Activated naive CD4-positive, alpha-beta T cell treated with anti-CD3 and anti-CD28 coated beads, Interleukin-2, amount 10 ng/mL, durations not matched to agents 7 days and 5 days (primary cell): Measurements from ENCODE around the gene PALLD.

Experiments
- CTCF ChIA-PET: fragments of 350-600 bp; sonication (Branson Sonifier 250); formaldehyde crosslinking; loops from one replicate; lab custom pipeline; 2021; ENCODE audit warnings: antibody characterized with exemption; lab: Charles Lee
- DNase-seq: peaks from one replicate; pipeline ENCODE4 v3.0.0-alpha.2; 2020
- H3K27ac Mint-ChIP-seq: one replicate; pipeline ENCODE4 v1.8.0; 2021; ENCODE audit warnings: mild to moderate bottlenecking, moderate library complexity, mixed read lengths
- H3K27me3 Mint-ChIP-seq: one replicate; pipeline ENCODE4 v1.8.0; 2021; ENCODE audit warnings: mild to moderate bottlenecking, mixed read lengths
- H3K36me3 Mint-ChIP-seq: one replicate; pipeline ENCODE4 v1.8.0; 2021; ENCODE audit warnings: mixed read lengths
- H3K4me1 Mint-ChIP-seq: one replicate; pipeline ENCODE4 v1.8.0; 2021; ENCODE audit warnings: mixed read lengths
- H3K4me3 Mint-ChIP-seq: one replicate; pipeline ENCODE4 v1.8.0; 2021; ENCODE audit warnings: mild to moderate bottlenecking, moderate library complexity, mixed read lengths
- H3K9me3 Mint-ChIP-seq: one replicate; pipeline ENCODE4 v1.8.0; 2021; ENCODE audit warnings: mixed read lengths

The PALLD gene

DNA sequence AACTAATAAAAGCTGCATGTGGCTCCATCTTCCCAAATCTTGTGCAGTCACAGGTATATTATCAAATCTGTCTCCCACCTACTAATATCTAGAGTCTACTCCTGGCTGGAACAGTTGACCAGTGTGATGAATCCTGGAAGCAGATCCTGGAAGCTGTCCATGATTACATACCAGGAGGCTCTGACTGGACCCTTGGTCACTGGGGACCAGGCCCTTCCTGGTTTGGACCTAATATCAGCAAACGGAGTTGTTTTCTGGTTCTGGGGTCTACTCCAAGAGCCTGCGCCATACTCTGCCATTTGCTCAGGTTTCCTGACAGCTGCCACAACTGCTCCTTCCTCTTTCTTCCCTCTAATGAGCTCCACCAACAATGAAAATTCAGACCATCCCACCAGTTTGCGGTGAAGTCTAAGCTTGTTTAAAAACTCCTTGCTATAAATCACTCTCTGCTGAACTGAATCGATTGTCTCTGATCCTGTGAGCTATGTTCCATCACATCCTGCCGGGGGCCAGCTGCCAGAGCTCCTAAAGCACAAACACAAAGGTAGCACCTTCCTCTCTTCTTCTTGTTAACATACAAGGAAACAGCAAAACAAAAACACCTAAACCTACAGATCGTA is 114.2 kb downstream of the PALLD start:
- Mint-ChIP-seq H3K27ac (no peak overlapping the region), H3K4me1 (no peaks in the 10 kb centered on the region), H3K9me3 (no peaks in the 10 kb centered on the region), H3K36me3 (no peaks in the 10 kb centered on the region), H3K27me3 (peaks cover 15% of the 10 kb centered on the region), H3K4me3 (no peak overlapping the region)
- CTCF ChIA-PET: interaction anchor here (0.6 kb wide), 1 partner anchor 34 kb away, joined by 3 read pairs; no protein-coding TSS in a partner anchor
- no peak for DNase-seq

DNA sequence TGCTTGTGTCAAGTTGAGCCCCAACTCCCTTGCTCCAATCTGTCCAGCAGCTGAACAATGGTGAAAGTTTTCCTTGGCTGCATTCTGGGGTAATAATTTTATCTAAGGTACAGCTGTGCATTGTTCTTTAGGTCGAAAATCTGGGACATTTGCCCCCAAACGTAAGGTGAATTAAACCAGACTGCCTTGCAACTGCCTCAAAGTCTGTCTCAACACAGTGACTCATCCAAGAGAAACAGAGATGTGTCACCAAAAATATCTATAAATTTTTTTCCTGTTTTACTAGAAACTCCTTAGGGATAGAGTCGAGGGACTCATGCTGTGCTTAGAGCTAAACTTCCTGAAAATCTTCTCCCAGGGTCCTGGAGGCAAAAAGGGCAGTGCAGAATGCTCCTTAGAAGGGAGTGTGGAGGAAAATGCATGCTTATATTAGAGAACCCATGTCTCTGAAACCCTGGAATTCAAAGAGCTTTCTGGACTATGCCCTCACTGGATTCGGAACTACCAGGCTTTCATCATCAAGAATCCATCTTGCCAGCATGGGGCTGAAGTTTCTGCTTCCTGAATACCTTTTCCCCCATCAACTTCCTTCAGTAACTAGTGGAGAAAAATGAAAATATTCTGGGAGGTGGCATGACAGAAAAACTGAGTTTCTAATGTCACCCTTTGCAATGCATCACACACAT is 115.7 kb downstream of the PALLD start:
- H3K4me3 Mint-ChIP-seq: no peak overlapping the region
- CTCF ChIA-PET: interaction anchor here (0.5 kb wide), 1 partner anchor 12 kb away, joined by 4 read pairs; no protein-coding TSS in a partner anchor
- no peak for DNase-seq
- H3K9me3 Mint-ChIP-seq: no peaks in the 10 kb centered on the region
- H3K27ac Mint-ChIP-seq: no peak overlapping the region
- no peaks in the 10 kb centered on the region for H3K36me3 Mint-ChIP-seq
- H3K4me1 Mint-ChIP-seq: no peaks in the 10 kb centered on the region
- peaks cover 17% of the 10 kb centered on the region for H3K27me3 Mint-ChIP-seq

DNA sequence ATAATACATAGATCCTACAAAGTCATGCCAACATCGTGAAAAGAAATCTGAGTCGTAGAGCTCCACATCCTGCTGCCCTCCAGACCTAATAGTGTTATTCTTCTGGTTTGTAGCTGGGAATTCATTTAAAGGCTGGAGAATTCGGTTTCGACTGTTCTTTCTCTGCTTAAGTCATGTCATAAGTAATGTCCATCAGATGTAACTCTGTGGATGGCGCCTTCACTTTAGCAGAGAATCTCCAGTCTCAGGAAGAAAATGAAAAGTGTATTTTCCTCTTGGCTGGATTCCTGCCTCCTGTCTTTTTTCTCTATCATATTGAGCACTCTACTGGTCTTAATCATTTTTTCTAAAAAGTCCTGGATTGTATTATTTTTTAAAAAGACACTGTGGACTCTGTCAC is 117.0 kb downstream of the PALLD start:
- Mint-ChIP-seq H3K4me3 (no peak overlapping the region), H3K4me1 (no peaks in the 10 kb centered on the region), H3K27ac (no peak overlapping the region), H3K36me3 (no peaks in the 10 kb centered on the region), H3K27me3 (peaks cover 17% of the 10 kb centered on the region), H3K9me3 (no peaks in the 10 kb centered on the region)
- no peak for DNase-seq
- CTCF ChIA-PET: no interaction called here

DNA sequence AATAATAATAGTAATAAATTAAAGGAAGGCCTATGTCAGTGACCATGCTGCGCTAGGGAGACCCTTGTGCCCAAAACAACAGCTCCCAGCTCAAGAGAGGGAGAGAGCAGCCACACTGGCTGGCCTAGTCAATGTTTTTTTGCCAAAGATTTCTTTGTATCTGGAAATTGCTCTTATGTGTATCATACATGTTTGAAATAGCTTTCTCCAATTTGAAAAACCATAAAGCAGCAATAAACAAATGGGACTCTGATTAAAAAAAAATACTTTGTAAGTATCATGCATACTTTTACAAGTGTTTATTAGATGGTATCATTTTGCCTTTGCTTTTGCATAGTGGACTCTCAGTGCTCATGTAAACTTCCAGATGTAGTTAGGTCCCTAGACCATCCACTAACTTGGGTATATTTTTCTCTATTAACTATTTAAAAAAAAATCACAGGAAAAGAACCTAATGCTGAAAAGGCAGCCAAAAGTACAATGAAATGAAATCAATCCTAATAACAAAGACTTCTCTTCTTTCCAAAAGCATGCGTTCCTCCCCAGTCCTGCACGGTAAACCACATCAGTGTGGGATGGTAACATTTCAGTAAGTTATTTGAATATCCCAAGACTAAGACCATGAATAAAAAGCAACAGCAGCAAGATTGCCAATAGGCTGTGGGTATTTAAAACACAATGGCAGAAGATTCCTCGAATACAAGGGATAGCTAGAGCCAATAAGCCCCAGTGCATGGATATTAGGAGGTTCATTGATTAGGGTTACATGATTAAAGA is 117.6 kb downstream of the PALLD start:
- H3K4me3 Mint-ChIP-seq: no peak overlapping the region
- H3K27ac Mint-ChIP-seq: no peak overlapping the region
- CTCF ChIA-PET: no interaction called here
- H3K36me3 Mint-ChIP-seq: no peaks in the 10 kb centered on the region
- DNase-seq: no peak
- H3K4me1 Mint-ChIP-seq: no peaks in the 10 kb centered on the region
- H3K9me3 Mint-ChIP-seq: no peaks in the 10 kb centered on the region
- H3K27me3 Mint-ChIP-seq: peaks cover 15% of the 10 kb centered on the region

DNA sequence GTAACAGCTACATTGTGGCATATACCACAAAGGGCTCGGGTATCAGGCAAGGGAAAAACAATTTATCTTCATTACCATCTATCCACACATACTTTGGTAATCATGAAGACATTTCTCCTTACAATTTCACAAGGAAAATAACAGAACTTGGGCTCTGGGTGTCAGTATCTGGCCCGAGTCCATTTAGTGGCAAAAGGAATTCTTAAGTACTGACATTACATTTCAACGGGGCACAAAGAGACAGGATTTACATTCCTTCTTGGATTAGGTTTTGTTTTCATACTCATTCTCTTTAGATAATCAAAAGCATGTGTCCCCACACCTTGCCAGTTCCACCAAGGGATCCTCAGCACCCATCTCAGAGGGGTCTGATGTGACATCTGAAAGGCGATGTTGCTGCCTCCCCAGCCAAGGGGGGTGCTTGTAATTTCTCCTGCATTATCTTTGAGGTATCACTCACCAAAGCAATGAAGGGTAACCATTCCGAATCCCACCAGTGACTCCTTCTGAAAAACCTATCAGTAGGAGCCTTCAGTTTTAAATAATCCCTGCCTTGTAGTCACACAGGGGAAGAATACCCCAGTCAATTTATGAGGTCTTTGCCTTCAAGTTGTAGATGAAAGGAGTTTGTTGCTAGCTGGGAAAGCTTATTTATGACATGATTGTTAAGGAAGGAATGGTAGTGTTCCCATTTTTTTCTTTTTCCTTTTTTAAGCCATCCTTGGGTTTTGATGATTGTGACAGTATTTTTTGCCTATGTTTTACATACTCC is 118.6 kb downstream of the PALLD start:
- CTCF ChIA-PET: no interaction called here
- Mint-ChIP-seq H3K36me3 (no peaks in the 10 kb centered on the region), H3K27ac (no peak overlapping the region), H3K27me3 (peaks cover 11% of the 10 kb centered on the region), H3K4me3 (no peak overlapping the region), H3K9me3 (no peaks in the 10 kb centered on the region), H3K4me1 (no peaks in the 10 kb centered on the region)
- no peak for DNase-seq

DNA sequence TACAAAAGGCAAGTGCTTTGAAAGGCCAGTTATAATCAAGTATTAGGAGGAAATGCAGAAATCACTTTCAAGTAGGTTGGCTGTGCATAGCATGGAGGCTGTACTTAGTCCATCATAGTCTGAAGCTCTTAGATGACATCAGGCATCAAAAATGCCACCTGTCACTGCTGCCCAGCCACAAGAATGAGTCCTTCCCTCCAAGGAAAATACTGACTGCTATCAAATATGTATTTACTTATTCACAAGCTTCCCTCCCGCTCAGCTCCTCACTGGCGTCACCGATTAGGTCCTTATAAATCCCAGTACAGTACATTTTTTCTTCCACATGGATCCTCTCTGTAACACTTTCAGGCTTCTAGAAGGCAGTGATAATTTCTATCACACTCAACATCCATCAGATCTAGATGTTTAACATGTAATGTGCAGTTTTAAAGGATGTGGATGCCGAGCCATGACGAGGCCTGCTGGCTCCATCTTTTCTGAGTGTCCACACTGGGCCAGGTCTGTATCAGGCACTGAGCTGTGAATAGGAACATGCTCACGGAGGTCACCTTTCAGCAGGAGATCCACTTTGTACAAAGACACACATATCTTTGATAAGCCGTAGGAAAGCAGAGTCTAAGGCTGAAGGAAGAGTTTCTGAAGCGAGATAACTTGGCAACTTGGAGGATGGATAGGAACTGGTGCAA is 121.9 kb downstream of the PALLD start:
- Mint-ChIP-seq H3K36me3 (no peaks in the 10 kb centered on the region), H3K9me3 (no peaks in the 10 kb centered on the region), H3K27me3 (peaks cover 13% of the 10 kb centered on the region), H3K4me3 (no peak overlapping the region), H3K27ac (no peak overlapping the region), H3K4me1 (no peaks in the 10 kb centered on the region)
- CTCF ChIA-PET: interaction anchor here (0.5 kb wide), 1 partner anchor 296 kb away, joined by 3 read pairs; no protein-coding TSS in a partner anchor
- no peak for DNase-seq

DNA sequence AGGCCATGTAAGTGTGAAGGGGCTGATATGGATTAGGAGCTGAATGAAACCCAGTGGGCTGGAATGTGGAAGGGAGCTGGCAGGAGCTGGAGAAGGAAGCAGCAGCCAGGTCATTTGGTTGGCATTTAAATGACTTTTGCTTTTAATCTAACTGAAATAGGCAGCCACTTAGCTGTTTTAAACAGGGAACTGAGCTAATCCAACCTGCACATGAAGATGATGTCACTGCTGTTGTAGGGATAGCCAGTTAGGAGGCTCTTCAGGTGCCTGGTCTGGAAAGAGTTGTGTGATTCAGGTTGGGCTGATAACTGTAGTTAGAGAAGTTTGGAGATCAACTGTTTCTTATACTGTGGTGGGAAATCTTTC is 122.4 kb downstream of the PALLD start:
- H3K36me3 Mint-ChIP-seq: no peaks in the 10 kb centered on the region
- no peaks in the 10 kb centered on the region for H3K9me3 Mint-ChIP-seq
- no peak for DNase-seq
- CTCF ChIA-PET: interaction anchor here (0.5 kb wide), 1 partner anchor 296 kb away, joined by 3 read pairs; no protein-coding TSS in a partner anchor
- H3K27me3 Mint-ChIP-seq: peaks cover 13% of the 10 kb centered on the region
- no peak overlapping the region for H3K4me3 Mint-ChIP-seq
- no peak overlapping the region for H3K27ac Mint-ChIP-seq
- no peaks in the 10 kb centered on the region for H3K4me1 Mint-ChIP-seq

DNA sequence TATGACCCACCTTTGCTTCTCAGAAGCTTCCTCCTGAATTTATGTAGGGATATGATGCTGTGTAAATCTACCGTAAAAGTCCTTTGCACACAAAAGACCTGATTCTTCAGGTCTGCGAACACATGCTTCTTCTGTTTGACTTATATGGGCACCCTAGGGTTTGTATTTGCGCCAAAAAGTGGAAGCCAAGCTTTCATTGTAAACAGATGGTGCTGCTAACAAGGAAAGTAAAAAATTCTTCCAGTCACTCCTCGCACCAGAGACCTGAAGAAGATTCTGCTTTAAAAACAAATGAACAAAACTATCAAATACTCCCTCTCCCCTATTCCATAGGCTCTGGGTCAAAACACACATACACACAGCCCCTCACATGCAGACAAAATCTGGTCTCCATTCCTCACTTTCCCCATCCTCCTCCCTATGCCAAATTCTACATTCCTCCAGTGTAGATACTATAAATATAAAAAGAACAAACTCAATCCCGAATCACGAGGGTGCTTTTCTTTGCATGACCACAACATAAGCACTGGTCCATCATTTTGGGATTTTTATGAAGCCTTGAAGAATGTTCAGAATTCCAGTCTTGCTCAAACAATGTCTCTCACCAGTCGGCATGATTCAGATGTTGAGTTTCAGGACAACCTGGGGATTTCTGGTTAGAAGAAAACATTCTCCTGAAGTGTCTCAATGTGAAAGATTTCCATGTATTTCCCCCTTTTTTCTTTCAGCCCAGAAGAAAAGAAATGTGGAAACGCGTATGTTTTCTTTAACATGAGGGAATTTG is 125.1 kb downstream of the PALLD start:
- no peak overlapping the region for H3K27ac Mint-ChIP-seq

DNA sequence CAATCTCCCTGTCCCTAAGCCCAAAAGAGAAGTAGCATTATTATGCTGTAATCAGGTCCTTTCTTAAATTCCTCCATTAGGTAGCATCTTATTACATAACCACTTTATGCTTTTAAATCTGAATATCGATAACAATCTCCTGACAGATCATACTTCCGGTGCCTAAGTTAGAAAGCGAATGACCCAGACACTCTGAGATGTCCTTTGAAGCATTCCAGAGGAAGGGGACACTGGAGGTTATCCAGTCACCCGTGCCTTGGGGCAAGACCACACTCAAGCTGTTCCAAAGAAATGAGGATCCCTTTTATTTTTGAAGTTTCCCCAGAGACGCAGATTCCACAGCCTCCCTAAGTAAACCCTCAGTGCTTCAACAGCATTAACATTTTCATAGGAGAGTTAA is 125.7 kb downstream of the PALLD start:
- no peak overlapping the region for H3K27ac Mint-ChIP-seq
- no peak for DNase-seq
- no peak overlapping the region for H3K4me3 Mint-ChIP-seq
- H3K27me3 Mint-ChIP-seq: peaks cover 10% of the 10 kb centered on the region
- CTCF ChIA-PET: no interaction called here
- no peaks in the 10 kb centered on the region for H3K9me3 Mint-ChIP-seq
- no peaks in the 10 kb centered on the region for H3K36me3 Mint-ChIP-seq
- H3K4me1 Mint-ChIP-seq: no peaks in the 10 kb centered on the region

More for the DNA sequence above, 125.1 kb downstream of the PALLD start:
- no peak for DNase-seq
- Mint-ChIP-seq H3K9me3 (no peaks in the 10 kb centered on the region), H3K27me3 (peaks cover 10% of the 10 kb centered on the region), H3K4me1 (no peaks in the 10 kb centered on the region), H3K4me3 (no peak overlapping the region), H3K36me3 (no peaks in the 10 kb centered on the region)
- CTCF ChIA-PET: no interaction called here

DNA sequence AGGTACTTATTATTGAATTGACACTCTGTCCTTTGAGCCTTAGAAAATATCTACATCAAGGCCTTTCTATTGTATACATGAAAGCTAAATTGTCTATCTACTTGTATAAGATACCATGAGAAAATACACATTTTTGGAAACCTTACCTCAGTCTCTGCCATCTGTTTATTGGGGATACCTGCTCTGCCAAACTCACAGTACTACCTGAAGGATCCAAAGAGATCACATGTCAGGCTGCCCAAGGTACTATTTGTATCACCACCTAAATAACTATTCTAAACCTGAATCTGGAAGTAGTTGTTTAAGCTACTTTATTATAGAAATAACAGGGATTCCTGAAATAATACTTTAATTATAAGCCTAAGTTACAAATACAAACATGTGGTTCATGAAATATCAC is 126.2 kb downstream of the PALLD start:
- CTCF ChIA-PET: no interaction called here
- Mint-ChIP-seq H3K9me3 (no peaks in the 10 kb centered on the region), H3K27me3 (peaks cover 10% of the 10 kb centered on the region), H3K4me3 (no peak overlapping the region), H3K4me1 (no peaks in the 10 kb centered on the region), H3K36me3 (no peaks in the 10 kb centered on the region), H3K27ac (no peak overlapping the region)
- no peak for DNase-seq

DNA sequence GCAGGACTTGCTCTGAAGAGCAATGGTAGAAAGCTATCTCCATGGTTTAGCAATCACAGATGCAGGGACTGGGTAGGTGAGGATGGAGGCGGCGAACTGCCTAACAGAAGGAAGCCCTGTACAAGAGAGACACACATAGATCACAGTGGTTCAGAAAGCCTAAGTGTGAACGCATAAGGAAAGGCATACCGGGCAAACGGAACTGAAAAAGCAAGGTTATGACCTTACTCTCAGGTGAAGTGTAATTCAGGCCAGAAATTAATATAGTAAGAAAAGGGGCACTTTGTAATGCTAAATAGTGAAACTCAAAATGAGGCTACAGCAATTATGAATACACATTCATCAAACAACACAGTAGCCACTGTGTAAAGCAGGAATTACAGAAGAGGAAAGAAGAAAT is 126.6 kb downstream of the PALLD start:
- CTCF ChIA-PET: interaction anchor here (0.7 kb wide), 1 partner anchor 25 kb away, joined by 3 read pairs; no protein-coding TSS in a partner anchor
- peaks cover 10% of the 10 kb centered on the region for H3K27me3 Mint-ChIP-seq
- no peaks in the 10 kb centered on the region for H3K4me1 Mint-ChIP-seq
- H3K36me3 Mint-ChIP-seq: no peaks in the 10 kb centered on the region
- no peak overlapping the region for H3K27ac Mint-ChIP-seq
- H3K4me3 Mint-ChIP-seq: no peak overlapping the region
- H3K9me3 Mint-ChIP-seq: no peaks in the 10 kb centered on the region
- no peak for DNase-seq

DNA sequence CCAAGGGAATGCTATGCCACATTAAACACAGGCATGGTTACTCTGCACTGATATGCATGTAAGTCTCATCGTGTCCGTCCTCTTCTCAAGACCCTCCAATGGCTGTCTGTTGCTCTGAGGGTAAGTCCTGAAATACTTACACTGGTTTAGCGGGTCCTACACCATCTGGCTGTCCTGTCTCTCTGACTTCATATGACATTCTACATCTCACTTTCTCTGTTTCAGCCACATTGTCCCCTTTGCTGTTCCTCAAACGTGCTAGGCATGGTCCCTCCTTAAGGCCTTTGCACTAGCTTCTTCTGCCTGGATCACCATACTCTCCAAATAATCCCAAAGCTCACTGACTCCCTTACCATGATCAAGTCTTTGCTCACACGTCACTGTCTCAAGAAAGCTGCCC is 131.4 kb downstream of the PALLD start:
- Mint-ChIP-seq H3K4me1 (no peaks in the 10 kb centered on the region), H3K27me3 (peaks cover 40% of the 10 kb centered on the region), H3K36me3 (no peaks in the 10 kb centered on the region), H3K9me3 (no peaks in the 10 kb centered on the region), H3K27ac (no peak overlapping the region), H3K4me3 (no peak overlapping the region)
- no peak for DNase-seq
- CTCF ChIA-PET: no interaction called here

DNA sequence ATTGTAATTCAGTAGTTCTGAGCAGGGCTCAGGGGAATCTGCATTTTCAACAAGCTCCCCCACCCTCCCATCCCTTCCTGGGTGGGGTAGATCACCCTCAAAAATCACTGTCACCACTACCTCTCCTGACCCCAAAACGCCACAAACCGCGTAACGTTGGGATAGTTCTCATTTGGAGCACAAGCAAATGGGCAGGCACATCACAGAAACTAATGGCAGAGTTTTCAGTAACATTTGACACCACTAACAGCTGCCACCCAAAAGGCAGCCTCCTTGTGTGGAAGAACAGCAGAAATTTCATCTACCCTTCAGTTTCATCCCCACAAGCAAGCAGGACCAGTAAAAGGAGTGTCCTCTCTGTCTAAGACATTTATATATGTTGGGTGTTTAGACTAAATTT is 132.7 kb downstream of the PALLD start:
- CTCF ChIA-PET: no interaction called here
- Mint-ChIP-seq H3K4me3 (no peak overlapping the region), H3K36me3 (no peaks in the 10 kb centered on the region), H3K9me3 (no peaks in the 10 kb centered on the region), H3K27ac (no peak overlapping the region), H3K27me3 (peaks cover 48% of the 10 kb centered on the region), H3K4me1 (no peaks in the 10 kb centered on the region)
- no peak for DNase-seq
